ENCODE data around the gene TBC1D22A.

GRCh38 chr22:46895753-46896152, 133.3 kb downstream of the TBC1D22A start:
- TF ChIP-seq CTCF (IDR thresholded peaks at IDR 0.05; ENCODE audit: low read depth, low read length, missing input control) (no peak), REST (IDR thresholded peaks at IDR 0.05) (no peak), SP1 (IDR thresholded peaks at IDR 0.05) (no peak), JUND (IDR thresholded peaks at IDR 0.05) (no peak), YY1 (IDR thresholded peaks at IDR 0.05) (no peak)
